IMR-90 (cell line): ENCODE results near the gene NHP2. TPM values are rescaled to one million over a fixed set of nuclear protein-coding genes. Genes with fewer than 3 reads are reported as not detected.

Source experiments
- ATAC-seq: fragments of 200-7000 bp; cut with Tn5 transposase; 2 replicates; pipeline ENCODE4 v1.9.1; 2020; ENCODE audit warnings: low read depth, mild to moderate bottlenecking, moderate library complexity
- BruUV-seq: library from RNA; stranded (reverse); fragments of 400-500 nt; replicated peaks from 2 replicates; lab custom pipeline; 2021; lab: Mats Ljungman, UMichigan
- CTCF ChIA-PET: fragments of 300-600 bp; formaldehyde crosslinking; extraction: SDS; loops from one replicate; lab custom pipeline; 2021; ENCODE audit warnings: antibody characterized with exemption; lab: Yijun Ruan, JAX
- POLR2A ChIA-PET: fragments of 300-600 bp; sonication (Branson Sonifier 250); formaldehyde crosslinking; loops from one replicate; lab custom pipeline; 2022; ENCODE audit warnings: antibody characterized with exemption; ENCODE audit not compliant: unreplicated experiment; lab: Charles Lee
- DNase-seq: peaks from one replicate; pipeline ENCODE4 v3.0.0; 2013
- H2AFZ ChIP-seq: replicated peaks from 2 replicates; pipeline ENCODE3; 2013; ENCODE audit warnings: low read length, mild to moderate bottlenecking; ENCODE audit not compliant: poor library complexity
- H2AK5ac ChIP-seq: 2 replicates; pipeline ENCODE4 v1.6.1; 2013; ENCODE audit warnings: low read depth, low read length, inconsistent platforms
- H2AK9ac ChIP-seq: replicated peaks from 2 replicates; pipeline ENCODE3; 2013; ENCODE audit warnings: mild to moderate bottlenecking, low read depth, low read length, moderate library complexity; ENCODE audit not compliant: poor library complexity
- H2BK120ac ChIP-seq: 2 replicates; pipeline ENCODE4 v1.6.1; 2013; ENCODE audit warnings: low read depth, low read length, inconsistent platforms
- H2BK15ac ChIP-seq: 3 replicates; pipeline ENCODE4 v1.6.1; 2013; ENCODE audit warnings: low read depth, low read length, inconsistent platforms
- H2BK20ac ChIP-seq: 2 replicates; pipeline ENCODE4 v1.6.1; 2013; ENCODE audit warnings: low read depth, mild to moderate bottlenecking, inconsistent platforms, low read length, moderate library complexity
- H2BK5ac ChIP-seq: 2 replicates; pipeline ENCODE4 v1.6.1; 2013; ENCODE audit warnings: mild to moderate bottlenecking, low read depth, low read length, inconsistent platforms; ENCODE audit not compliant: poor library complexity, severe bottlenecking
- H3K14ac ChIP-seq: replicated peaks from 2 replicates; pipeline ENCODE4 v1.6.1; 2013; ENCODE audit warnings: low read depth, low read length, inconsistent platforms
- H3K18ac ChIP-seq: 2 replicates; pipeline ENCODE4 v1.6.1; 2013; ENCODE audit warnings: low read depth, low read length, control low read depth
- H3K23ac ChIP-seq: 2 replicates; pipeline ENCODE4 v1.6.1; 2013; ENCODE audit warnings: low read depth, low read length, inconsistent platforms
- H3K27ac ChIP-seq: 2 replicates; pipeline ENCODE4 v1.5.1; 2013; ENCODE audit warnings: mild to moderate bottlenecking, control low read depth, low read length; ENCODE audit not compliant: insufficient read depth
- H3K27me3 ChIP-seq: 2 replicates; pipeline ENCODE4 v1.6.1; 2013; ENCODE audit warnings: low read length; ENCODE audit not compliant: control insufficient read depth, insufficient read depth
- H3K36me3 ChIP-seq: 2 replicates; pipeline ENCODE4 v1.6.1; 2013; ENCODE audit warnings: low read length, mixed read lengths; ENCODE audit not compliant: control insufficient read depth, insufficient read depth
- H3K4ac ChIP-seq: 2 replicates; pipeline ENCODE4 v1.6.1; 2013; ENCODE audit warnings: low read depth, low read length, inconsistent platforms
- H3K4me1 ChIP-seq: 2 replicates; pipeline ENCODE4 v1.6.1; 2013; ENCODE audit warnings: low read length, mixed read lengths; ENCODE audit not compliant: control insufficient read depth, insufficient read depth
- H3K4me2 ChIP-seq: 2 replicates; pipeline ENCODE4 v1.6.1; 2013; ENCODE audit warnings: low read depth, mild to moderate bottlenecking, control low read depth, low read length, moderate library complexity
- H3K4me3 ChIP-seq: 2 replicates; pipeline ENCODE4 v1.5.1; 2013; ENCODE audit warnings: low read depth, mild to moderate bottlenecking, control low read depth, low read length, moderate library complexity; ENCODE audit not compliant: insufficient read depth
- H3K56ac ChIP-seq: 2 replicates; pipeline ENCODE4 v1.6.1; 2013; ENCODE audit warnings: low read length, inconsistent platforms; ENCODE audit not compliant: insufficient read depth; ENCODE audit errors: extremely low read depth
- H3K79me1 ChIP-seq, 2 experiments: 2 replicates each; pipeline ENCODE4 v1.6.1; 2013; ENCODE audit warnings: low read length in 2 of 2, inconsistent platforms in 1 of 2, low read depth in 1 of 2
- H3K9ac ChIP-seq: 2 replicates; pipeline ENCODE4 v1.6.1; 2013; ENCODE audit warnings: low read depth, low read length, control low read depth
- H3K9me1 ChIP-seq: 2 replicates; pipeline ENCODE4 v1.6.1; 2013; ENCODE audit warnings: low read length, inconsistent platforms; ENCODE audit not compliant: insufficient read depth
- H3K9me3 ChIP-seq: 2 replicates; pipeline ENCODE4 v1.6.1; 2013; ENCODE audit warnings: low read length; ENCODE audit not compliant: control insufficient read depth, insufficient read depth
- H4K20me1 ChIP-seq: 2 replicates; pipeline ENCODE4 v1.6.1; 2013; ENCODE audit warnings: low read length, inconsistent platforms; ENCODE audit not compliant: insufficient read depth
- H4K5ac ChIP-seq: 2 replicates; pipeline ENCODE4 v1.6.1; 2013; ENCODE audit warnings: mild to moderate bottlenecking, low read depth, low read length, control low read depth
- H4K8ac ChIP-seq, 2 experiments: 2 replicates each; pipeline ENCODE4 v1.6.1; 2013; ENCODE audit warnings: low read depth in 2 of 2, low read length in 2 of 2, control low read depth in 1 of 2, inconsistent platforms in 1 of 2
- H4K91ac ChIP-seq: 2 replicates; pipeline ENCODE4 v1.6.1; 2013; ENCODE audit warnings: low read depth, low read length, inconsistent platforms; ENCODE audit not compliant: insufficient read depth
- BHLHE40 ChIP-seq: fragments of 150-350 bp; IDR thresholded peaks from 2 replicates; pipeline ENCODE4 v1.6.1; 2016; ENCODE audit warnings: mild to moderate bottlenecking, low read depth, low read length
- CEBPB ChIP-seq: IDR thresholded peaks from 2 replicates; pipeline ENCODE4 v1.6.1; 2012; ENCODE audit warnings: low read depth, low read length, improper control_type of control experiment
- CHD1 ChIP-seq: IDR thresholded peaks from 2 replicates; pipeline ENCODE4 v1.6.1; 2012; ENCODE audit warnings: low read depth, low read length, improper control_type of control experiment
- FOS ChIP-seq: fragments of 150-350 bp; IDR thresholded peaks from 2 replicates; pipeline ENCODE4 v1.6.1; 2016; ENCODE audit warnings: low read depth, low read length
- MAFK ChIP-seq: IDR thresholded peaks from 2 replicates; pipeline ENCODE4 v1.6.1; 2012; ENCODE audit warnings: low read depth, low read length, improper control_type of control experiment
- MAZ ChIP-seq: IDR thresholded peaks from 2 replicates; pipeline ENCODE4 v1.6.1; 2012; ENCODE audit warnings: low read depth, mild to moderate bottlenecking, low read length, improper control_type of control experiment, moderate library complexity, borderline replicate concordance
- MXI1 ChIP-seq: IDR thresholded peaks from 2 replicates; pipeline ENCODE4 v1.6.1; 2012; ENCODE audit warnings: low read depth, mild to moderate bottlenecking, low read length, moderate library complexity, borderline replicate concordance
- NFE2L2 ChIP-seq: fragments of 150-350 bp; IDR thresholded peaks from 2 replicates; pipeline ENCODE4 v1.6.1; 2016; ENCODE audit warnings: low read depth, mild to moderate bottlenecking, low read length
- POLR2A ChIP-seq: IDR thresholded peaks from 2 replicates; pipeline ENCODE4 v1.6.1; 2012; ENCODE audit warnings: mild to moderate bottlenecking, low read depth, low read length
- RAD21 ChIP-seq: IDR thresholded peaks from 2 replicates; pipeline ENCODE4 v1.6.1; 2012; ENCODE audit warnings: low read length, improper control_type of control experiment
- RCOR1 ChIP-seq: IDR thresholded peaks from 2 replicates; pipeline ENCODE4 v1.6.1; 2012; ENCODE audit warnings: mild to moderate bottlenecking, low read length, improper control_type of control experiment; ENCODE audit not compliant: insufficient replicate concordance
- RFX5 ChIP-seq: IDR thresholded peaks from 2 replicates; pipeline ENCODE4 v1.8.0; 2012; ENCODE audit warnings: low read depth, mild to moderate bottlenecking, low read length, moderate library complexity
- SMC3 ChIP-seq: fragments of 150-350 bp; IDR thresholded peaks from 2 replicates; pipeline ENCODE4 v1.6.1; 2016; ENCODE audit warnings: low read depth, mild to moderate bottlenecking, antibody characterized with exemption, low read length, moderate library complexity
- WGBS, 2 experiments: methylation state at CpG; one replicate each; pipeline versions ENCODE4 v1.1.5 to v1.1.7; 2013; ENCODE audit warnings: missing lambda C conversion rate in 2 of 2; ENCODE audit not compliant: insufficient read length in 1 of 2; ENCODE audit errors: extremely low coverage in 2 of 2; 5-methylcytosine and 5-hydroxymethylcytosine counted together
- dilution Hi-C: fragments of 300-500 bp; cut with HindIII; formaldehyde crosslinking; loops from one replicate; pipeline ENCODE4 v1.14.3; 2018; ENCODE audit warnings: low sequenced_read_pairs; ENCODE audit not compliant: unreplicated experiment
- in situ Hi-C: fragments of 300-500 bp; cut with MboI; formaldehyde crosslinking; loops from 3 replicates; pipeline ENCODE4 v1.14.3; 2019; ENCODE audit warnings: low sequenced_read_pairs, inconsistent platforms, mixed read lengths
- intact Hi-C: fragments of 100-400 bp; cut with micrococcal nuclease; formaldehyde crosslinking; loops from 2 replicates; pipeline ENCODE4 v1.10.0; 2022
- polyA plus RNA-seq, 3 experiments: library from polyadenylated mRNA; depleted of rRNA; stranded (reverse); fragments of >200 nt; gene quantifications; 2 replicates each; pipeline ENCODE4 v1.2.3, GENCODE V29; 2012; ENCODE audit warnings: low replicate concordance in 1 of 3
- total RNA-seq: library from RNA; depleted of rRNA; stranded (reverse); fragments of >200 nt; gene quantifications from 2 replicates; pipeline ENCODE4 v1.2.3, GENCODE V29; 2012
- TF ChIP-seq, protein P1 (sequence below): fragments of 150-350 bp; IDR thresholded peaks from 2 replicates; pipeline ENCODE4 v1.6.1; 2017; ENCODE audit warnings: mild to moderate bottlenecking, antibody characterized with exemption, low read length, low read depth
- TF ChIP-seq, protein P2 (sequence below): conservative IDR thresholded peaks from 2 replicates; pipeline ENCODE4 v1.5.1; 2012; ENCODE audit warnings: mild to moderate bottlenecking, low read depth, low read length, improper control_type of control experiment

The NHP2 gene
- total and polyA plus RNA-seq, 2 of the 4 experiments (the other 2 are of a cell fraction): 180 to 278 TPM

DNA sequence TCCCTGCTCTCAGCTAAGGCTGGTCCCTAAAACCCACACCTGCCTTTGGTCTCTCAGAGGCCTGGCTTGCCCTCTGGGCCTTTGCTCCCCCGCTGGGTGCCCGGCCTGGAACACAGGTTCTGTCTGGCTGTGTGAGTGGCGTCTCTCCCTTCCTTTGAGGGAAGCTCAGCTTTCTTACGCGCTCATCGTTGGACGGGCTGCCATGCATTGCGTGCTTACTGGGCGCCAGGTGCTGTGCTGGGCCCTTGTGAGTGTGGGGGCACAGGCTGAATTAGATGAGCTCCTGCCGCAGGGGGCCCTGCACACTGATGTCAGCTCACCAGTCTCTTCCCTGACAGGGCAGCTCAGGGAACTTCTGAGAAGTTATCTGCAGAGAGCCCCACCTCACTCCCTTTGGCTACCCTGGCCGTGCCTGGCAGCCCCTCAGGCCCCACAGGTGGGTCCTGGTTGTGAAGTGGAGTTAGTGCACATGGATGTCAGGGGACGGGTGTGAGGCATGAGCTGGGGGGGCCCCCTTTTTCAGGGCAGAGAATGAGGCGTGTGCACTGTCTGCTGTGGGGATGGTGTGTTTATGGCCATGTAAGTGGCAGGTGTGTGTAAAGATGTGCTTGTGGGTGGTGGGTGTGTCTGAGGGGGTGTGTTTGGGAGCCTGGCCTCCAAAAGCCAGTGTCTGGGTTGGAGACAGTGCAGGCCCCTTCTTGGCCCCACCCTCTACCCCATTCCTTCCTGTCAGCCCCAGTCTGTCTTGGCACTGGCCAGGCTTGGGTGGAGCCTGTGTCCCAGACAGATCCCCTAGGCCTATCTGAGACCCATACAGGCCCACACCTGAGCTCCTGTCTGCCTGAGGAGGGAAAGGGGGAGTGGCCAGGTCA is 30.4 kb downstream of the NHP2 start:
- Histone ChIP-seq H4K20me1 (no peaks in the 10 kb centered on the region; the same call in 1 of the 2 replicates), H3K14ac (no peak overlapping the region), H3K27ac (no peak overlapping the region), H2AK9ac (no peak overlapping the region), H3K9me3 (no peaks in the 10 kb centered on the region), H4K8ac (no peak overlapping the region), H3K4me1 (peaks cover 6% of the 10 kb centered on the region; the same call in 1 of the 2 replicates), H2BK20ac (no peak overlapping the region), H3K36me3 (no peaks in the 10 kb centered on the region), H3K9me1 (no peaks in the 10 kb centered on the region), H3K56ac (no peak overlapping the region), H3K18ac (no peak overlapping the region), H2BK120ac (no peak overlapping the region), H4K91ac (no peak overlapping the region), H3K9ac (no peak overlapping the region), H3K4me3 (no peak overlapping the region), H2AK5ac (no peak overlapping the region), H3K79me1 (no peaks in the 10 kb centered on the region), H3K4ac (no peak overlapping the region), H2BK15ac (no peak overlapping the region), H2BK5ac (no peak overlapping the region), H2AFZ (no peak overlapping the region), H3K23ac (no peak overlapping the region), H4K5ac (no peak overlapping the region), H3K4me2 (no peak overlapping the region), H3K27me3 (peaks cover 5% of the 10 kb centered on the region)
- TF ChIP-seq RFX5: no peak
- TF ChIP-seq FOS: no peak
- no peak for TF ChIP-seq RAD21
- TF ChIP-seq POLR2A: no peak
- no peak for TF ChIP-seq BHLHE40
- TF ChIP-seq, protein P1, sequence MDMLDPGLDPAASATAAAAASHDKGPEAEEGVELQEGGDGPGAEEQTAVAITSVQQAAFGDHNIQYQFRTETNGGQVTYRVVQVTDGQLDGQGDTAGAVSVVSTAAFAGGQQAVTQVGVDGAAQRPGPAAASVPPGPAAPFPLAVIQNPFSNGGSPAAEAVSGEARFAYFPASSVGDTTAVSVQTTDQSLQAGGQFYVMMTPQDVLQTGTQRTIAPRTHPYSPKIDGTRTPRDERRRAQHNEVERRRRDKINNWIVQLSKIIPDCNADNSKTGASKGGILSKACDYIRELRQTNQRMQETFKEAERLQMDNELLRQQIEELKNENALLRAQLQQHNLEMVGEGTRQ: no peak
- no peak for TF ChIP-seq SMC3
- no peak for TF ChIP-seq MAFK
- no peak for TF ChIP-seq CHD1
- TF ChIP-seq, protein P2, sequence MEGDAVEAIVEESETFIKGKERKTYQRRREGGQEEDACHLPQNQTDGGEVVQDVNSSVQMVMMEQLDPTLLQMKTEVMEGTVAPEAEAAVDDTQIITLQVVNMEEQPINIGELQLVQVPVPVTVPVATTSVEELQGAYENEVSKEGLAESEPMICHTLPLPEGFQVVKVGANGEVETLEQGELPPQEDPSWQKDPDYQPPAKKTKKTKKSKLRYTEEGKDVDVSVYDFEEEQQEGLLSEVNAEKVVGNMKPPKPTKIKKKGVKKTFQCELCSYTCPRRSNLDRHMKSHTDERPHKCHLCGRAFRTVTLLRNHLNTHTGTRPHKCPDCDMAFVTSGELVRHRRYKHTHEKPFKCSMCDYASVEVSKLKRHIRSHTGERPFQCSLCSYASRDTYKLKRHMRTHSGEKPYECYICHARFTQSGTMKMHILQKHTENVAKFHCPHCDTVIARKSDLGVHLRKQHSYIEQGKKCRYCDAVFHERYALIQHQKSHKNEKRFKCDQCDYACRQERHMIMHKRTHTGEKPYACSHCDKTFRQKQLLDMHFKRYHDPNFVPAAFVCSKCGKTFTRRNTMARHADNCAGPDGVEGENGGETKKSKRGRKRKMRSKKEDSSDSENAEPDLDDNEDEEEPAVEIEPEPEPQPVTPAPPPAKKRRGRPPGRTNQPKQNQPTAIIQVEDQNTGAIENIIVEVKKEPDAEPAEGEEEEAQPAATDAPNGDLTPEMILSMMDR: no peak
- no peak for TF ChIP-seq RCOR1
- no peak for TF ChIP-seq NFE2L2
- TF ChIP-seq MXI1: no peak
- no peak for TF ChIP-seq CEBPB
- no peak for TF ChIP-seq MAZ
- ChIA-PET CTCF (no interaction called here), POLR2A (no interaction called here)
- intact Hi-C loops (no loop called here), in situ Hi-C loops (no loop called here), dilution Hi-C loops (no loop called here)
- BruUV-seq: no TSS peak
- DNase-seq (no peak), ATAC-seq (no peak)
- WGBS, 2 experiments: no CpG with 5 or more reads among the region's 13 CpGs
